NCI-H146 (cell line): ENCODE measurements around the gene ATP2B1.
A peak's percentile ranks its signal among the peaks of the same experiment; 100 is the strongest.
"Not testable (repeated sequence)": the region's sequence is repeated elsewhere in the genome, so short reads cannot be mapped to it uniquely, and the experiment has no call there.

ENCODE experiments used
- DNase-seq: peaks from one replicate; lab custom pipeline; 2025; lab: John Stamatoyannopoulos, UW

ATP2B1 gene

GRCh38 chr12:89712706-89713105 is 4.1 kb upstream of the ATP2B1 start:
- DNase-seq: no peak

GRCh38 chr12:89710873-89711750 is 2.5 kb upstream of the ATP2B1 start:
- no peak for DNase-seq

- peak; percentile 55 for DNase-seq
These were observed 1.6 kb upstream of the ATP2B1 start for GRCh38 chr12:89709995-89710872.

- peak; percentile 98 for DNase-seq
These were observed 738 bp upstream of the ATP2B1 start for GRCh38 chr12:89709157-89709994.

- DNase-seq: peak; percentile 58
These were observed 704 bp downstream of the ATP2B1 start for GRCh38 chr12:89707703-89708564.

GRCh38 chr12:89706986-89707702 is 1.5 kb downstream of the ATP2B1 start:
- peak; percentile 12 for DNase-seq

- no peak for DNase-seq
These were observed 2.1 kb downstream of the ATP2B1 start for GRCh38 chr12:89706551-89706950.

GRCh38 chr12:89704457-89704856 is 4.2 kb downstream of the ATP2B1 start:
- no peak for DNase-seq

- no peak for DNase-seq
These were observed 4.9 kb downstream of the ATP2B1 start for GRCh38 chr12:89703768-89704167.

- DNase-seq: no peak
These were observed 6.1 kb downstream of the ATP2B1 start for GRCh38 chr12:89702503-89702902.

- DNase-seq: no peak
These were observed 6.9 kb downstream of the ATP2B1 start for GRCh38 chr12:89701606-89702206.

GRCh38 chr12:89700191-89700810 is 8.3 kb downstream of the ATP2B1 start:
- no peak for DNase-seq

GRCh38 chr12:89698607-89699006 is 10.0 kb downstream of the ATP2B1 start:
- no peak for DNase-seq

GRCh38 chr12:89697728-89698127 is 10.9 kb downstream of the ATP2B1 start:
- DNase-seq: not testable (repeated sequence)

- DNase-seq: no peak
These were observed 11.3 kb downstream of the ATP2B1 start for GRCh38 chr12:89697296-89697695.

GRCh38 chr12:89695830-89696229 is 12.8 kb downstream of the ATP2B1 start:
- DNase-seq: no peak

- DNase-seq: no peak
These were observed 13.5 kb downstream of the ATP2B1 start for GRCh38 chr12:89695100-89695499.

GRCh38 chr12:89694542-89694941 is 14.1 kb downstream of the ATP2B1 start:
- no peak for DNase-seq

GRCh38 chr12:89693639-89694202 is 14.9 kb downstream of the ATP2B1 start:
- no peak for DNase-seq
